ENCODE data around the gene TXNL4A.

The TXNL4A gene

GRCh38 chr18:79935925-79936324, 52.4 kb downstream of the TXNL4A start:
- Histone ChIP-seq H3K27me3 (ENCODE audit: control insufficient read depth, low read length) (no peaks in the 10 kb centered on the region), H3F3A (ENCODE audit: control insufficient read depth, insufficient read depth) (no peaks in the 10 kb centered on the region), H3K79me2 (ENCODE audit: control insufficient read depth, low read length) (peaks cover 90% of the 10 kb centered on the region), H3K4me1 (ENCODE audit: control insufficient read depth, low read length) (no peaks in the 10 kb centered on the region), H3K9me2 (replicated peaks; ENCODE audit: control insufficient read depth, low read length) (no peaks in the 10 kb centered on the region), H3K4me3 (ENCODE audit: low read length) (no peak overlapping the region), H3K36me3 (ENCODE audit: control insufficient read depth, low read length) (peaks cover 68% of the 10 kb centered on the region), H3K4me2 (ENCODE audit: low read length) (no peak overlapping the region), H3K27ac (ENCODE audit: low read depth, low read length) (no peak overlapping the region), H4K20me1 (ENCODE audit: control insufficient read depth, insufficient read depth, low read depth, low read length) (peaks cover 5% of the 10 kb centered on the region), H3K9me3 (ENCODE audit: control insufficient read depth, insufficient read depth, low read length) (peaks cover 10% of the 10 kb centered on the region; the same call in 1 of the 2 replicates)
- no peak for TF ChIP-seq EZH2phosphoT487 (IDR thresholded peaks at IDR 0.05; ENCODE audit: borderline replicate concordance, low read length)
- no peak for TF ChIP-seq CTCF (IDR thresholded peaks at IDR 0.05; ENCODE audit: low read depth, low read length, poor library complexity, severe bottlenecking)

DNA sequence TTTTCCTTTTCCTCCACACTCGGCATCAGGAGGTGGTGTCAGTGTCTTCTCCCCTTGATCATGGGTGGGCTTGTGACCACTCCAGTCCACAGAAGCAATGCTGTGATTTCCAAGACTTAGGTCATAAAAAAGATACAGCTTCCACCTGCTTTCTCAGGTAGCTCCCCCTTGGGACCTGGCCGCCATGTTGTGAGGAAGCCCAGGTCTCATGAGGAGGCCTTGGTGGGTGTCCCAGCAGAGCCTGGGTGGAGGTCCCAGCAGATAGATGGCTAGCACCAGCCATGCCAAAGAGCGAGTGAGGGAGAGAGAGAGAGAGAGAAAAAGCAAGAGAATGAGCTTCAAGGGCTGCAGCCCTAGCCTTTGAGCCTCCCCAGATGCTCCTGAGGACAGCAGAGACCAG, 52.9 kb downstream of the TXNL4A start:
- TF ChIP-seq CTCF (IDR thresholded peaks at IDR 0.05; ENCODE audit: low read depth, low read length, poor library complexity, severe bottlenecking) (no peak), EZH2phosphoT487 (IDR thresholded peaks at IDR 0.05; ENCODE audit: borderline replicate concordance, low read length) (no peak)
- peaks cover 5% of the 10 kb centered on the region; the same call in 1 of the 2 replicates for H4K20me1 ChIP-seq (ENCODE audit: control insufficient read depth, insufficient read depth, low read depth, low read length)
- H3K4me1 ChIP-seq (ENCODE audit: control insufficient read depth, low read length) = no peaks in the 10 kb centered on the region
- peaks cover 10% of the 10 kb centered on the region; the same call in 1 of the 2 replicates for H3K9me3 ChIP-seq (ENCODE audit: control insufficient read depth, insufficient read depth, low read length)
- no peaks in the 10 kb centered on the region for H3F3A ChIP-seq (ENCODE audit: control insufficient read depth, insufficient read depth)
- no peaks in the 10 kb centered on the region for H3K9me2 ChIP-seq (replicated peaks; ENCODE audit: control insufficient read depth, low read length)
- H3K4me2 ChIP-seq (ENCODE audit: low read length) = no peak overlapping the region
- peaks cover 66% of the 10 kb centered on the region for H3K36me3 ChIP-seq (ENCODE audit: control insufficient read depth, low read length)
- no peak overlapping the region for H3K4me3 ChIP-seq (ENCODE audit: low read length)
- H3K79me2 ChIP-seq (ENCODE audit: control insufficient read depth, low read length) = peaks cover 86% of the 10 kb centered on the region
- no peaks in the 10 kb centered on the region for H3K27me3 ChIP-seq (ENCODE audit: control insufficient read depth, low read length)
- H3K27ac ChIP-seq (ENCODE audit: low read depth, low read length) = no peak overlapping the region

- no peak overlapping the region for H3K4me2 ChIP-seq (ENCODE audit: low read length)
- H3K27ac ChIP-seq (ENCODE audit: low read depth, low read length) = no peak overlapping the region
- H3K79me2 ChIP-seq (ENCODE audit: control insufficient read depth, low read length) = peaks cover 86% of the 10 kb centered on the region
Observed at GRCh38 chr18:79935098-79935480, 53.3 kb downstream of the TXNL4A start.

More at GRCh38 chr18:79935098-79935480, 53.3 kb downstream of the TXNL4A start:
- Histone ChIP-seq H3F3A (ENCODE audit: control insufficient read depth, insufficient read depth) (no peaks in the 10 kb centered on the region), H3K9me3 (ENCODE audit: control insufficient read depth, insufficient read depth, low read length) (peaks cover 14% of the 10 kb centered on the region), H3K36me3 (ENCODE audit: control insufficient read depth, low read length) (peaks cover 66% of the 10 kb centered on the region), H3K4me1 (ENCODE audit: control insufficient read depth, low read length) (no peaks in the 10 kb centered on the region), H3K9me2 (replicated peaks; ENCODE audit: control insufficient read depth, low read length) (no peaks in the 10 kb centered on the region), H4K20me1 (ENCODE audit: control insufficient read depth, insufficient read depth, low read depth, low read length) (peaks cover 5% of the 10 kb centered on the region; the same call in 1 of the 2 replicates), H3K27me3 (ENCODE audit: control insufficient read depth, low read length) (no peaks in the 10 kb centered on the region), H3K4me3 (ENCODE audit: low read length) (no peak overlapping the region)
- no peak for TF ChIP-seq CTCF (IDR thresholded peaks at IDR 0.05; ENCODE audit: low read depth, low read length, poor library complexity, severe bottlenecking)
- TF ChIP-seq EZH2phosphoT487 (IDR thresholded peaks at IDR 0.05; ENCODE audit: borderline replicate concordance, low read length) = no peak
